Measurements from ENCODE around the gene RLBP1.

DNA sequence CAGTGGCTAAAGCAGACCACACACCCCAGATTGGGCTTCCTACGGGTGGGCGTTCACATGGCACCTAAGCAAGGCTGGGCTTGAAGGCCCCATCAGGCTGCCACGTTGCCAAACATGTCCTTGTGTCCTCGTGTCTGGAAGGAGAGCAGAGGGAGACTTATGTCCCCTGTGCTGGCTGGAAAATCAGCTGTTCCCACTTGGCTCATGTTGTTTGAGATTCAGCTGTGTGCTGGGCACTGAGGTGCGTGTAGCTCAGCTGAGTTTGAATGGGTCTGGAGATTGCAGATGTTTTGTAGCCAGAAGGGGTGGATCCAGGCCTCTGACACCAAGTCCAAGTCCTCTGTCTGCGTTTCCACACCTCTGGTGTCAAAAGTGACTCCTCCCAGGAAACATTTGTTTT is 34.6 kb downstream of the RLBP1 start:
- TF ChIP-seq, protein P1, sequence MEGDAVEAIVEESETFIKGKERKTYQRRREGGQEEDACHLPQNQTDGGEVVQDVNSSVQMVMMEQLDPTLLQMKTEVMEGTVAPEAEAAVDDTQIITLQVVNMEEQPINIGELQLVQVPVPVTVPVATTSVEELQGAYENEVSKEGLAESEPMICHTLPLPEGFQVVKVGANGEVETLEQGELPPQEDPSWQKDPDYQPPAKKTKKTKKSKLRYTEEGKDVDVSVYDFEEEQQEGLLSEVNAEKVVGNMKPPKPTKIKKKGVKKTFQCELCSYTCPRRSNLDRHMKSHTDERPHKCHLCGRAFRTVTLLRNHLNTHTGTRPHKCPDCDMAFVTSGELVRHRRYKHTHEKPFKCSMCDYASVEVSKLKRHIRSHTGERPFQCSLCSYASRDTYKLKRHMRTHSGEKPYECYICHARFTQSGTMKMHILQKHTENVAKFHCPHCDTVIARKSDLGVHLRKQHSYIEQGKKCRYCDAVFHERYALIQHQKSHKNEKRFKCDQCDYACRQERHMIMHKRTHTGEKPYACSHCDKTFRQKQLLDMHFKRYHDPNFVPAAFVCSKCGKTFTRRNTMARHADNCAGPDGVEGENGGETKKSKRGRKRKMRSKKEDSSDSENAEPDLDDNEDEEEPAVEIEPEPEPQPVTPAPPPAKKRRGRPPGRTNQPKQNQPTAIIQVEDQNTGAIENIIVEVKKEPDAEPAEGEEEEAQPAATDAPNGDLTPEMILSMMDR (IDR thresholded peaks at IDR 0.05): no peak
- no peak for TF ChIP-seq POLR2A (IDR thresholded peaks at IDR 0.05)

Measured in transverse colon (tissue), 3 donors.